GM12864 (cell line): Measurements from ENCODE around the gene CASP2.
A peak's percentile ranks its signal among the peaks of the same experiment; 100 is the strongest.

ENCODE experiments used
- DNase-seq: peaks from one replicate; pipeline ENCODE4 v3.0.0-alpha.2; 2011; ENCODE audit warnings: low read depth
- H3K4me3 ChIP-seq: 2 replicates; pipeline ENCODE4 v1.5.1; 2011; ENCODE audit warnings: mild to moderate bottlenecking, low read depth, low read length, control low read depth
- TF ChIP-seq, protein P1 (sequence below): IDR thresholded peaks from 2 replicates; pipeline ENCODE4 v1.5.1; 2011; ENCODE audit warnings: low read depth, mild to moderate bottlenecking, moderate library complexity, low read length, control low read depth, inconsistent platforms; ENCODE audit errors: missing control alignments

The CASP2 gene

DNA sequence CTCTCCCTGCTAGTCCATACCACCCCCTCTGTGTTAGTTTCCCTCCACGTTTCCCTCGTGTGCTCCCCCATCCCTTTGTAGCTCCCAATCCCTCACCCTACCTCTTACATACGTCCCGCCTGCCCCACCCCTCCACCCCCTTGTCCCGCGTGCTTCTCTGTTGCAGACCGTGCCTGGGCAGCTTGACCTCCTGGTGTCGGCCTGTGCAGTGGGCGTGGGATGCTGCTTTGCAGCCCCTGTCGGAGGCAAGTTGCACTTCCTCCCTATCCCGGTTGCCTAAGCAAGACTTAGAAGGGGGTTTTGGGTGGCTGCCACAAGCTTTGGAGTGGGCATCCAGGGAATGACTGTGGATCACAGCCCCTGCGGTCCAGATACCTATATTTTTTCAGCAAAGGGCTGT, 35.5 kb downstream of the CASP2 start:
- DNase-seq: no peak
- TF ChIP-seq, protein P1, sequence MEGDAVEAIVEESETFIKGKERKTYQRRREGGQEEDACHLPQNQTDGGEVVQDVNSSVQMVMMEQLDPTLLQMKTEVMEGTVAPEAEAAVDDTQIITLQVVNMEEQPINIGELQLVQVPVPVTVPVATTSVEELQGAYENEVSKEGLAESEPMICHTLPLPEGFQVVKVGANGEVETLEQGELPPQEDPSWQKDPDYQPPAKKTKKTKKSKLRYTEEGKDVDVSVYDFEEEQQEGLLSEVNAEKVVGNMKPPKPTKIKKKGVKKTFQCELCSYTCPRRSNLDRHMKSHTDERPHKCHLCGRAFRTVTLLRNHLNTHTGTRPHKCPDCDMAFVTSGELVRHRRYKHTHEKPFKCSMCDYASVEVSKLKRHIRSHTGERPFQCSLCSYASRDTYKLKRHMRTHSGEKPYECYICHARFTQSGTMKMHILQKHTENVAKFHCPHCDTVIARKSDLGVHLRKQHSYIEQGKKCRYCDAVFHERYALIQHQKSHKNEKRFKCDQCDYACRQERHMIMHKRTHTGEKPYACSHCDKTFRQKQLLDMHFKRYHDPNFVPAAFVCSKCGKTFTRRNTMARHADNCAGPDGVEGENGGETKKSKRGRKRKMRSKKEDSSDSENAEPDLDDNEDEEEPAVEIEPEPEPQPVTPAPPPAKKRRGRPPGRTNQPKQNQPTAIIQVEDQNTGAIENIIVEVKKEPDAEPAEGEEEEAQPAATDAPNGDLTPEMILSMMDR: no peak
- H3K4me3 ChIP-seq: no peak overlapping the region

DNA sequence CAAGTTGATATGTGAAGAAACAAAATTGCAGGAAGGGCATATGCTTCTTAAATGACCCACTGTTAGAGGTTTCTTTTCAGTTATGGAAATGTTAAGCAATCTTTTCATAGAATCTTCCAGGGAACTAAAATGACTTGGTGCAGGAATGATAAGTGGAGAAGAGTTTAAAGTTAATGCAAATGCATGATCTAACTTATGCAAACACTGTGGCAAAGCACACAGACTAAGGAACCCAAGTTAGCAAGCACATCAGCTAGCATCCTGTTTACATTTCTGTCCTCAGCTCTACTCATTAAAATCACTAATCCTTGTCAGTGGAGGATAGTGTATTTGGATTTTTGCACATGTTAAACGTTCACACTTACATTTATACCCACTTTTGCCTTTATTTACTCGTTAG, 37.1 kb downstream of the CASP2 start:
- TF ChIP-seq, protein P1: no peak
- H3K4me3 ChIP-seq: no peak overlapping the region
- DNase-seq: peak; percentile 7

DNA sequence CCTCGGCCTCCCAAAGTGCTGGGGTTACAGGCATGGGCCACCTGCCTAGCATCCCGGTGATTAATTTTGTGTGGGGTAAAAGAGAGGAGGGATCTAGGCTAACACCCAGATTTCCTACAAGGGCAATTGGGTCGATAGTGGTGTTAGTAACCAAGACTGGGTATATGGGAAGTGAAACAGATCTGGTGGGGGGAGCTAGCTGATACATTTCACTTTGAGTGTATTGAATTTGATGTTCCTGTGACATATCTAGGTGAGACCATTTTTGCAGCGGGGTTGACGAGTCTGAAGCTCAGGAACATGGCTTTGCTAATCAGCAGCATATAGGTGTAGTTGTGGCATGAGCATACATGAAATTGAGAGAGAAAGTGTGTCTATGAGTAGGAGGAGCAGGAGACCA, 39.8 kb downstream of the CASP2 start:
- no peak overlapping the region for H3K4me3 ChIP-seq
- DNase-seq: peak; percentile 34
- TF ChIP-seq, protein P1: no peak

- TF ChIP-seq, protein P1: no peak
Measured at GRCh38 chr7:143329471-143330170, 41.5 kb downstream of the CASP2 start.

DNA sequence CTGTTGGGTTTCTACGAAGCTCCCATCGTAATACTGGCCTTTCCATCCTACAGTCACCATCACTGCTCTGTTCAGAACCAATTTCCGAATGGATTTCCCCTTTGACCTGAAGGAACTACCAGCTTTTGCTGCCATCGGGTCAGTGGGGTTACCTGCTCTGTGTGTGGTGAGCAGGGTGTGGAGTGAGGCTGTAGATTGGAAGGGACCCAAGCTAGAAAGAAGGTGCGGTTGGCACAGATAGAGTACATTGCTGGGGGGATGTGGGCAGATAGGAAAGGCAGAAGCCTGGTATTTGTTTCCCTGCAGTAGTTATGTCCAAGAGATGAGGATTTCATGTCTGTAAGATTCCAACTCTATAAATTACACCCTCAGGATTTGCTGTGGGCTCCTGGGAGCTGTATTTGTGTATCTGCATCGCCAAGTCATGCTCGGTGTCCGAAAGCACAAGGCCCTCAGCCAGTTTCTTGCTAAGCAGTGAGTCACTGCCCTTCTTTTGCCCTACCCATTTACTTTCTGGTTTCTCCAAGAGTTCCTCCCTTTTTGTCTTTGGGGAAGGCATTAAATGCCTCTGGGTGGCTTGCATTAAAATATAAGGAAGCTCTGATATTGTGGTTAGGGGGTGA, 43.1 kb downstream of the CASP2 start:
- no peak overlapping the region for H3K4me3 ChIP-seq
- TF ChIP-seq, protein P1: no peak
- no peak for DNase-seq

More at GRCh38 chr7:143329471-143330170, 41.5 kb downstream of the CASP2 start:
- DNase-seq: no peak
- no peak overlapping the region for H3K4me3 ChIP-seq

- TF ChIP-seq, protein P1: no peak
- DNase-seq: no peak
- H3K4me3 ChIP-seq: no peak overlapping the region
Measured at GRCh38 chr7:143334244-143334643, 46.1 kb downstream of the CASP2 start.

DNA sequence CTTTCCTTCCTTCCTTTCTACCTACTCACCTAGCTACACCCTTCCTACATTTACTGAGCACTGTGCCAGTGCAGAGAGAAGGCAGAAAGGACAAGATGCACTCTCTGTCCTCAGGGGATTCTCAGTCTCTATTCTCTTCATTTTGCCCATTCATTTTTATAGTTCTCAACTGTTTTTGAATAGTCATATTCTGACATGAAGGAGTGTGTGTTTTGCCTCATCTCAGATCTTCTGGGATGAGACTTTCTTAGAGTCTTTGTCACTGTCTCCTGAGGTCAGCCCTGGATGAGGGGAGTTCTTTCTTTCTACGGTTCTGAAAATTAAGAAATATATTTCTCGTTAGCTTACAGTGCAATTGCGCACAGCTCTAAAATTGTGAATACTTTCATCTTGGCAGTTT, 49.1 kb downstream of the CASP2 start:
- no peak for DNase-seq
- TF ChIP-seq, protein P1: no peak
- H3K4me3 ChIP-seq: no peak overlapping the region
